Middle frontal gyrus (tissue), 1 donor: ENCODE measurements around the gene TNIP2.
"Not testable (repeated sequence)": the region's sequence is repeated elsewhere in the genome, so short reads cannot be mapped to it uniquely, and the experiment has no call there.

Experiments used
- DNase-seq: peaks from one replicate; pipeline ENCODE4 v3.0.0-alpha.2; 2015; ENCODE audit warnings: low spot score; ENCODE audit errors: extremely low spot score

TNIP2 gene

DNA sequence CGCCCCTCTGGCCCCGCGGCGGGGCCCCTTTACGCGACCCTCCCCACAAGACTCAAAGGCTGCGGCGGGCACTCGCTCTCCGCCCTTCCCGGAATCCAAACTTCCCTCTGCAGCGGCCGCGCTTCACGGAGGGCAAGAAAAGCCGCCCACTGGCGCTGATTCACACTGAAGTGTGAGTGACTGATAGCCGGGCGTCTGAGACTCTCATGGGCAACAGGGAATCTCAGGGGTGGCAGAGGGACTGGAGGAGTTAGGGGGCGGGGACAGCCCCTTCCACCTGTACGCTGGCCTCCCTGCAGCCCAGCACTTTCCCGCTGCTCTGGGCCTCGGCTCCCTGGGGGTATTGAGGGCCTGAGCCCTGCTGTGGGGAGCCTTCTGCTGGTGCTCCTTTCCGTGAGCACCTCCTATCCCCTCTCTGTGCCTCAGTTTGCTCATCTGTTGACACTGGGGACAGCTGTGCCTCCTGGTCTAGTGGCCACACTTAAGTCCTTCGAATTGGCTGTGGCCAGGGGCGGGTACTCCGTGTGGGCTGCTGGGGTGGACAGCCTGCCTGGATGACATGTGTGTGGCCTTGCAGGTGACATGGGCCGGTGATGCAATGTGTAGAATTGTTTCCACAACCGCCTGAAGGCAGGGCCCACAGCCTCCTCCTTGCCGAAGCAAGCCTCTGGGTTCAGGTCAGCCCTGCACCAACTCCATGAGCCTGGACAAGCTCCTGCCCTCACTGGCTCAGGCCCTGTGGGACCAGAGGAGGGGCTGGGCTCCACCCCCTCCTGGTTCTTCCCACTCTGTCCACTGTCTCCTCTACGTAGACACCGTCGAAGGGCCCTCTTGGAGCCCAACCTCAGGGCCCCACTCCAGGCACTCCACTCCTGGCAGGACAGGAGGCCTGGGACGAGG, 37.7 kb upstream of the TNIP2 start:
- no peak for DNase-seq

DNA sequence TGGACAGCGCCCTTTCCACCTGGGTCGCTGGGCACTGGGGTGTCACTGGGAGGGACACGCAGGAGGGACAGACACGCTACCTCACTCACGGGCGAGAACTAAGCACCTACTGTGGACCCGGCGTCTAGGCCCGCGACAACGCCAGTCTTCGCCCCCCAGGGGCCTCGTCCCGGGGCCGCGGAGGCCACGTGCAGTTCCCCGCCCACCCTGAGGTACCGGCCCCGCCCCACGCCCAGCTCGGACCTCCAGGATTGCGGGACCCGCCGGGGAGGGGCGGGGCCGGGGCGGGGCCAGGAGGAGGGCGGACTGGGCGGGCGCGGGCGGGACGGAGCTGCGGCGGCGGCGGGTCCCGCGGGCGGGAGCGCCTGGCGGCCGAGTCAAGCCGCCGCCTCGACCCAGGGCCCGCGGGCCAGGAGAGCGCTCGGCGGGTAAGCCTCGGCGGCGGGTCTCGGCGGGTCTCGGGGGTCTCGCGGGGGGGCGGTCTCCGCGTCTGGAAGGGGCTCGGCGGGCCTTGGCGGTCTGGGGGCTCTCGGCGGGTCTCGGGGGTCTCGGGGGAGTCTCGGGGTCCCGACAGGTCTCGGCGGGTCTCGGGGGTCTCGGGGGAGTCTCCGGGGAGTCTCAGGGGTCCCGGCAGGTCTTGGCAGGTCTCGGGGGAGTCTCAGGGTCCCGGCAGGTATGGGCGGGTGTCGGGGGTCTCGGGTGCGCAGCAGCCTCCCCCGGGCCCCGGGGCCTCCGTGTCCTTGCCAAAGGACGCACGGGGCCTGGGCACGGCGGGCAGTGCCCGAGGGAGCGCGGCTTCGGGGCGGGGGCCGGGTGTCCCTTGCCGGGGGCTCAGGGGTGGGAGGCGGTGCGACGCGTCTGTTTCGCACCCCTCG, 36.8 kb upstream of the TNIP2 start, which contains the start of gene SH3BP2:
Gene SH3BP2, plus strand, starts transcription at position 375 of the 875 bp plus-strand sequence. CDS start 27,533 bp downstream, outside the sequence.
- DNase-seq = no peak

DNA sequence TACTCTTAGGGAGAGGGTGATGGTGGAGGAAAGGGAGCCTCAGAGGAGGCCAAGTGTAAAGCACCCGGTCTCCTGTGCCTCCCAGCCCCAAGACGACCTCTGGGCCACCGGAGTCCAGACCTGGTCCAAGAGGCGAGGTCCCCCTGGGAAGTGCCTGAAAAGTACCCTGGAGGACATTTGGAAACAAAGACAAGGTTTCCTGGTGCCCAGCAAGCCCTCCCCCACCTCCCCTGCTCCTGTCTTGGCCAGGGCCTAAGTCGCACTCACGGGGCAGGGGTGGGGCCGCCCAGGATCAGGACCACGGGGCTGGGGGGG, 36.2 kb upstream of the TNIP2 start:
- DNase-seq = no peak

DNA sequence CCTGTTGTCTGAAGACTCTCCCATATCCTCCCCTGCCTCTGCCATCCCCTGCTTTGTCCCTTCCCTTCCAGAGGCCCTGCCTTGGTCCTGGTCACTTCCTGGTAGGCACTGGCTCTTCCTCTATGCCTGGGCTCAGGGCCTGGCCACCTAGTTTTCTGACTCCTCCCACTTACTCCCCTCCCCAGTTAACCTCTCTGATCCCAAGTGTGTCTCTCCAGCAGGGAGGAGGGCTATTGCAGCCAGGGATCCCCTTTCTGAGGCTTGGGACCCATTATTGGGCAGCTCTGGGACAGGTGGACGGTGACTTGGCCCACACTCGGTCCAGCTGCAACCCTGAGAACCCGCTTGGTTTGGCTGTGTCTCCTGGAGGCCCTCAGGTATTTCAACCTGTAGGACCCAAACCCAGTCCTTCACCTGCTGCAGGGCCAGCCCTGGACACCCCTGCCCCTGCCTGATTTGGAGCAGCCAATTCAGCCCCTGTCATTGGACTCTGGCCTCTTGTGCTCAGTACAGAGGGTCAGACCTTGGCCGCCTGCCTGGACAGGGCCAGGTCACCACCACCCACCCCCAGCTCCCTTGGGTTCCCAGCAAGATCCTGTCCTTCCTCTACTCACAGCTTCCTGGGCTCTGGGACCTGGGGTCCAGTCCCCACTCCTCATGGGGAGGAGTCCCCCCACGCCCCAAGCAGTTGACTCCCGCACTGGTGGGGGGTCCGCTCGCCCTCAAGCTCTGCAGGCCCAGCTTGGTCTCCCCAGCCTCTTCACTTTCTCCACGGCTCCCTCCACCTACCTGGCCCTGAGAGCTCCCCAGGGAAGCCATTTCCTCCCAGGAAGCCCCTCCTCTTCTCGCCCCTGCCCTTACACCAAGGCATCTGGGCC, 35.6 kb upstream of the TNIP2 start:
- no peak for DNase-seq

DNA sequence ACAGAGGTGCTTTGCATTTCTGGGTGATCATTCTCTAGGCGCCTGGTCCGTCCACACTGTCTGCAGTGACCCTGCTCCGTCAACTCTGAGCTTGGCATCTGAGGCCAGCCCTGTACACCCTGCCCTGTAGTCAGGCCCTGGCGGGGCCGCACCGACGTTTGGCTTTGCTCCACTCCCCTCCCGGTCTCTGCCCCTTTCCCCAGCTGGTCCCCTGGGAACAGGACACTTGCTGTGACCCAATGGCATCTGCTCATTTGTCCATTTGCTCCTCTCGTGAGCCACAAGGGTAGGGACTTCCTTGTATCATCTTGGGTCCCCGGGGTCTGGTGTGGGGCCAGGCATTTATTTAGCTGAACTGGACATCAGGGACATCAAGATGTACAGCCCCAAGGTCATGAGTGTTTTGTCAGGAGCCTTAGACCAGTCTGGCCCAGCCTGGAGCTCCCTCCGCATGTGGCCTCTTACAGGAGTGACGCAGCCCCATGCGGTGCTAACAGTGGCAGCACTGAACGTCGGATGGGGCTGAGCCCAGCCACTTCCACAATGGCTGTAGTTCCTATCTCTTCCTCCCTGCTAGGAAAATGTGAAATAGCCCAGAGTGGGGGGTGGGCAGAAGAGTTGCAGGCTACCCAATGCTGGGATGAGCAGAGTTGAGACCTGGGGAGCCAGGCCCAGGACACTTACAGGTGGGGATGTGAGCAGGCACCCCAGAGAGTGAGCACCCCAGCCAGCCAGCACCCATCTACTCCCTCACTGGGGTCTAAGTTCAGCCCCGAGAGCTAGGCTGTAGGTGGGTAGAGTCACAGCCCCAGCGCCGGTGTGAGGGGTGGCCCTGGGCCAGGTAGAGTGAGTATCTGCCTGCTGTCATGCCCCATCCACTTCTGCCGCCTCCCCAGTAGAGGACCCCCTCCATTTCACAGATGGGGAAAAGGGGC, 34.7 kb upstream of the TNIP2 start:
- DNase-seq = no peak

DNA sequence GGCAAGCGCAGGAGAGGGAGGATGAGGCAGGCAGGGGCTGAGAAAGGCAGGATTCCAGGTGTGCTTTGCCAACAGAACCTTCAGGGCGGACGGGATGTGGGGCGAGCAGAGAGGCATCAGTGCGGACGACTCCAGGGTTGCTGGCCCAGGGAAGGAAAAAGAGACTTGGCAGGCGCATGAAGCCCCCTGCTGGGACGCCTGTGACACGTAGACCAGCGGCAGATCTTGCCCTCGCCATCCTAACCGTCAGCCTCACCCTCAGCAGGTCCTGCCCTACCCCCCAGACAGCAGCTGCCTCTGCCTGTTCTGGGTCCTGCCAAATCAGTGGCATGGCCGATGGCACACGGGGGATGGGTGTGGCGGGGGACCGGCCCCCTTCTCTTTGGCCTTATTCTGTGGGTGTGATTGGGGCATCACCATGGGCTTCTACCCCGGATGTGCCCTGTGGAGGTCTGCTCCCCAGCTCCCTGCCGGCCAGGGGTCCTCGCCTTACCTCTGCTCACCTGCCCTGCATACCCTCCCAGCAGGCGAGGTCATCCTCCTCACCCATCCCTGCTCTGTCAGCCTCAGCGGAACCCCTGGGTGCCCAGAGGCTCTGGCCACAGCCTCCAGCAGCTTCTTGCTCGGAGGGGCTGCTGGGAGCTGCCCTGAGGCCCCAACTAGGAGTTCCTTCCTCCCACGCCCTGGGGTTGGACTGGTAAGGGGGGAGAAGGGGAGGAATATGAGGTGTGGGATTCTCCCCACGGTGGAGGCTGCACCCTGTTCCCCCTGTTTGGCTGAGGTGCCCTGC, 33.9 kb upstream of the TNIP2 start:
- no peak for DNase-seq

DNA sequence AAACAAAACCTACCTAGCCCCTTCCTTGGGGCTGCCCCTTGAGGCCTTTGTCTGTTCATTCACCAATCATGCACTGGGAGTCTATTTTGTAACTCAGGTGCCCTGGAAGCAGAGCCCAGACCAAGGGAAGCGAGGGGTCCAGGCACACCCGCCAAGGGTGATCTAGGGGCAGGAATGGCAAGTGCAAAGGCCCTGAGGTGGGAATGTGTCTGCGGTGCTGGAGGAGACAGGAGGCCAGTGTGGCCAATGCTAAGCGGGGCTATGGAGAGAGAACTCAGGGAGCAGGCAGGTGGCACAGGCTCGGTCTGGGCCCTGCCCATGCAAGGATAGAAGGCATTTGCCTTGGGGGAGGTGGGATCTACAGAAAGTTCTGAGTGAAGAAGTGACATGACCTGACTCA, 33.2 kb upstream of the TNIP2 start:
- no peak for DNase-seq

DNA sequence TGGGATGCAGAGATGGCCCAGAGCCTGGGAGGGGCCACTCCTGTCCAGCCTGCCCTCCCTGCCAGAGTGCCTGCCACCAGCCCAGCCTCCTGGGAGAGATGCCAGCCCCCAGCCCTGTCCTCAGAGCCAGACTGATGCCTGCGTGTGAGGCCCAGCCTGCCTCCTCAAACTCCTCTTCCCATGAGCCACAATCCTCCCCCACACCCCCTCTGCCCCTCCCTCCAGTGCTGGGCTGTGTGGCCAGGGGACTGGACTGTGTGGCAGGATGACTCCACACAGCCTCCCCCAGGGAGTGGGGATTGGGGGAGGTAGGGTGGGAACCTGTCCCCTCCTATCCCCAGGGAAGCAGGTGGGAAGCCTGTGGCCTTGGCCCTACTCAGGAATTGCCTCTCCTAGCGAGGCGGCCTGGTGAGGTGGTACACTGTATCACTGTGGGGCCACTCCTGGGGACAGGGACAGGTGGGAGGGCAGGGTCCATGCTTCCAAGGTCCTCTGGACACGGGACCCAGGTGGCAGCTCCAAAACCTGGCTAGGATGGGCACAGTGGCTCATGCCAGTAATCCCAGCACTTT, 32.5 kb upstream of the TNIP2 start:
- DNase-seq = no peak

DNA sequence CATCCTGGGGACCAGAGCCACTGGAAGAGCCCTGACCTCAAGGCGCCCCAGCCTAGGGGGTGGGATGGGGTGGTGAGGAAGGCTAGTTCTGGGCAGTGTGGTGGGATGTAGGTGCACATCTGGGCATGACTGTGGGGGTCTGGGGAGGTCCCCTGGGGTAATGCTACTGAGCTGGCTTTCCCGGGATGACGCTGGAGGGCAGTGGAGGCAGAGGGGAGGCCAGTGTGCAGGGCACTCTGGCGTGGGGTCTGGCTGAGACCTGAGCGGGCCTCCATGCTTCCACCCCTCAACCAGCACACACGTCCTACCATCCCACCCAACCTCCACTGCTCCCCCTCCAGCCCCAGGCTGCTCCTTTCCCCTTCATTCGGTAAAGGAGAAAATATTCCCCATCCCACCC, 32.0 kb upstream of the TNIP2 start:
- no peak for DNase-seq

DNA sequence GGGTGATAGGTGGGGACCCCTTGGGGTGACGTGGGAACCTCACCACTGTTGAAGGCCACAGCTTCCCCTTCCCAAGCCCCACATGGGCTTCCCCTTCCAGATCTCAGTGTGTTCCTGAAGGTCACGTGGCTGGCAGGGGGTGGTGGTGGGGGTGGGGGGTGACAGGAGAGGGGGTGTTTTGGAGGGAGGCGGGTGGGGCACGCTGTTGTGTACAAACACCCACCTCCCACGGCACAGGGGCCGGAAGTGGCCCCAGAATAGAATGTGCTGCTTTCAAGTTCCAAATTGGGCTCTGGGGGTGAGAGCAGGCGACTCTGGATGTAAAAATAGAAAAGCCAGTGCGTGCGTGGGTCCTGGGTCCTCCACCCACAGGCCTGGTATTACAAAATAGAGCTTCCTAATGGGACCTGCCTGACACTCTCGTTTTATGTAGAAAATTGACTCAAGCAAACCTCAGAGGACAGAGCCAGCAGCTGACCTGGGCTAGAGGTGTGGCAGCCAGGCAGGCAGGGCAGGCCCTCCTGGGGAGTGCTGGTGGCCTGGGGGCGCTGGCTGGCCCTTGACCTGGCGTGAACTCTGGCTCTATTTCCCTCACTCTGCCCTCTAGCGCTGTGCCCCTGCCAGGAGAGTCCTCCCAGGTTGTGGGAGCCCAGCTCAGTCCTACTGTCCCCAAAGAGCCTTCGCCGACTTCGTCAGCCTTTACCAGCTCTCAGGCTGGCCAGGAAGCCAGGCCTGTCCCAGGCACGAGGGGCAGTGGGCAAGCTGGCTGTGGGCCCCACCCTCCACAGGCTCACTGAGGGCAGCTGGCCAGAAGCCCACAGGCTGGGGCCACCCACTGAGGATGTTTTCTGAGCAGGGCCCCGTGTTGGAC, 31.3 kb upstream of the TNIP2 start:
- no peak for DNase-seq

DNA sequence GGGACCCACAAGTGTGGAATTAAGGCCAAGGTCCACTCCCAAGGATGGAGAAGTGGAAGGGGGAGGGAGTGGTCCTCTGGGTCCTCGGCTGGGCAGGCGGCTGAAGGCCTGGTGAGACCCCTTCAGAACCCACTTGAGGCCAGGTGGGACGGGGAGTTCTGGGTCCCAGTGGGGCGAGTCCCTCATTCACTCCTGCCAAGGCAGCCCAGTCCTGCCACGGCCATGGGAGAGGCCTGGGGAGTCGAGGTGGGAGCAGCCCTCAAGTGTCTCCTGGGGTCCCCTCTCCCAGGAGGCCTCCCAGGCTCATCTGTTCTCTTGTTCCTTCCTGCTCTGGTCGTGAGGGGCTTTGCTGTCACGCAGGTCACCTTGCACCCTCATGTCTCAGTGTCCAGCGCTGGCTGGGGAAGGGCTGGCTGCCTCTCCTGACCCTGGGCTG, 30.7 kb upstream of the TNIP2 start:
- no peak for DNase-seq

DNA sequence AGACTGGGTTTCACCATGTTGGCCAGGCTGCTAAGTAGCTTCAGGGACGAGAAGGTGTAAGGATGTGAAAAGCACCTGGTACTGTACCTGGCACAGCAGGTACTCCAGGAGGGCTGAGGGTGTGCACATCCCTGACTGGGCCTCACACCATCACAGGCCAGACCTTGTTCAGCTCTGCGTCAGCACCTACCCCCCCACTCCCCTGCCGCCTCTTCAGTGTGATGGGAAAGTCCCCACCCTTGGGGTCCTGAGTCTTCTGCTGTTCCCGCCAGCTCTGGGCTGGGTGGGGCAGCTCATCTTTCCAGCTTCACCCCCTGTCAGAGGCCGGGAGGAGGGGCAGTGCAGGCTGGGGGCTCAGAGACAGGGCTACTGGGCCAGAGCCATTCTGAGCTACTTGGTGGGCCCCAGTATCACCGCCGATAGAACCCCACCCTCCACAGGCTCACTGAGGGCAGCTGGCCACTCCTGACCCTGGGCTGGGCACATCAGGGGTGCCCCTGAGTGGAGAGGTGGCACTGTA, 30.1 kb upstream of the TNIP2 start:
- DNase-seq = no peak

DNA sequence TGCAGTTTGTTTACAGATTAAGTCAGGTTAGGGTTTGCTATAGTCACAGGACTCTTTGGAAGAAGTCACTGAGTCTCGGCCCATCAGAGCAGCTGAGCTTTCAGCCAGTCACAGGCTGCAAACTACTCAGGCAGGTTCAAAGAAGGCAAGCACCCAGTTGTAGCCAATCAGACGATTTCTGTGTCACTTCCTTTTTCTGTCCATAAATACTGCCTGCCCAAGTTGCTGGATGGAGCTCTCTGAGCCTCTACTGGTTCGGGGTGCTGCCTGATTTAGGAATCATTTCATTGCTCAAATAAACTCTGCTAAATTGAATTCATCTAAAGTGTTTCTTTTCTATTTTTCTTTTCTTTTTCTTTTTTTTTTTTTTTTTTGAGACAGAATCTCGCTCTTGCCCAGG, 29.5 kb upstream of the TNIP2 start:
- DNase-seq = no peak

DNA sequence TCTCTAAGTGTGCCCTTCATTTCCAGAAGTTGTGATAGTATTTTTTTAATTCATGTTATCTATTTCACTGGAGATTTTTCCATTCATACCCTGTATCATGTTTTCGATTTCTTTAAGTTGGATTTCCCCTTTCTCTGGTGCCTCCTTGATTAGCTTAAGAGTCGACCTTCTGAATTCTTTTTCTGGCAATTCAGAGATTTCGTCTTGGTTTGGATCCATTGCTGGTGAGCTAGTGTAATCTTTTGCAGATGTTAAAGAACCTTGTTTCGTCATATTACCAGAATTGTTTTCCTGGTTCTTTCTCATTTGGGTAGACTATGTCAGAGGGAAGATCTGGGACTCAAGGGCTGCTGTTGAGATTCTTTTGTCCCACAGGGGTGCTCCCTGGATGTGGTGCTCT, 27.7 kb upstream of the TNIP2 start:
- no peak for DNase-seq

DNA sequence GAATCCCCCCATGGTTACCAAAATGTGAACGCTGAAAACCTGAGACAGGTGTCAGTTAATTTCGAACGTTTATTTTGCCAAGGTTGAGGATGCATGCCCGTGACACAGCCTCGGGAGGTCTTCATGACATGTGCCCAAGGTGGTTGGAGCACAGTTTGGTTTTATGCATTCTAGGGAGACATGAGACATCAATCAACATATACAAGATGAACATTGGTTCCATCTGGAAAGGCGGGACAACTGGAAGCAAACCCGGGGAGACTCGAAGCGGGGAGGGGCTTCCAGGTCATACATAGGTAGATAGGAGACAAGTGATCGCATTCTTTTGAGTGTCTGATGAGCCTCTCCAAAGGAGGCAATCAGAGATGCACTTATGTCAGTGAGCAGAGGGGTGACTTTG, 25.8 kb upstream of the TNIP2 start:
- DNase-seq = no peak

DNA sequence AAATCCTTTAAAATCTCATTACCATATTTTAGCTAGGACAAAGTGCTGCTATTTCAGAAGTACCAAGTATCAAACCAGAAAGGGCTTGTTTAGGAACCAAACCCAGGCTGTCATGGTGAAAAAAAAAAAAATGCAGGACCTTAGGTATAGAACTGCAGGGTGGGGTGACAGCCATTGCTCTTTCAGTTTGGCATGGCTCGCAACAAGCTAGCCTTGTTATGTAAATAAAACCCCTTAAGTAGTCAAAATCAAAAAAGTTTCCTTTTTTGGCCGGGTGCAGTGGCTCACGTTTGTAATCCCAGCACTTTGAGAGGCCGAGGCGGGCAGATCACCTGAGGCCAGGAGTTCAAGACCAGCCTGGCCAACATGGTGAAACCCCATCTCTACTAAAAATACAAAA, 24.5 kb upstream of the TNIP2 start:
- not testable (repeated sequence) for DNase-seq

DNA sequence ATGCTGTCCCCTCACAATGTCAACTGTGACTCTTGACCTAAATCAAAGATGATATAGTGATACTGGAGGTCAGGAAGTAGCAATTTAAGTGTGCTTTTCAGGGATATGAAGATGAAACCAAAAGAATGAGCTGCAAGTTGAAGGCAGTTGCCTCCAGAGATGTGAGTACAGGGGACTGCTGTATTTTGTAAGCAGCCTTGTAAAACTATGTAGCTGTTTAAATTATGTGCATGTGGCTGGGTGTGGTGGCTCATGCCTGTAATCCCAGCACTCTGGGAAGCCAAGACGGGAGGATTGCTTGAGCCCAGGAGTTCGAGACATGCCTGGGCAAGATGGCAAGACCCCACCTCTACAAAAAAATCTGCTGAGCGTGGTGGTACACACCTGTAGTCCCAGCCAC, 15.1 kb upstream of the TNIP2 start:
- DNase-seq = no peak

DNA sequence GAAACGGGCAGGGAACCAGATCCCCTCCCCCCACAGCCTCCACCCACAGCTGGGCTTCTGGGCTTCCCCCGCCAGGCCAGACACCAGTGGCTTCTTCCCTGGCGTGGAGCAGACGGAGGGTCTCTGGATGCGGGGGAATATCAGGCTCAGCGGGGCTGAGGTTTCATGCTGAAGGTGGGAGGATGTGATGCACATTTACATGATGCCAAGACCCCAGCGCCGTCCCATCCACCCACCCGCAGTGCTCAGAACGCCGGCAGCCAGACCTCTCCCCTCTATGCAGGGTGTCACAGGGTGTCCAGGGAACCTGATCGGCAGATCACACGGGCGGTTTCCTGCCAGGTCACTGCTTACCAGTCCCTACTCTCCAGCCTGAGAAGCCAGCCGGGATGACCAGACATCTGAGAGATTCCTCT, 12.8 kb upstream of the TNIP2 start:
- no peak for DNase-seq
